ENCODE measurements around the gene WDR33.

The WDR33 gene

GRCh38 chr2:127661949-127662510 lies 148.9 kb downstream of the WDR33 start:
- in situ Hi-C loops (cut with HindIII; ENCODE audit: low pct_unique_long_range_greater_than_20kb, low sequenced_read_pairs), result no loop called here
- no peak for TF ChIP-seq JUND (IDR thresholded peaks at IDR 0.05; ENCODE audit: low read depth)
- DNase-seq (ENCODE audit: low read depth in 1 of 2, low spot score in 1 of 2), result no peak

DNA sequence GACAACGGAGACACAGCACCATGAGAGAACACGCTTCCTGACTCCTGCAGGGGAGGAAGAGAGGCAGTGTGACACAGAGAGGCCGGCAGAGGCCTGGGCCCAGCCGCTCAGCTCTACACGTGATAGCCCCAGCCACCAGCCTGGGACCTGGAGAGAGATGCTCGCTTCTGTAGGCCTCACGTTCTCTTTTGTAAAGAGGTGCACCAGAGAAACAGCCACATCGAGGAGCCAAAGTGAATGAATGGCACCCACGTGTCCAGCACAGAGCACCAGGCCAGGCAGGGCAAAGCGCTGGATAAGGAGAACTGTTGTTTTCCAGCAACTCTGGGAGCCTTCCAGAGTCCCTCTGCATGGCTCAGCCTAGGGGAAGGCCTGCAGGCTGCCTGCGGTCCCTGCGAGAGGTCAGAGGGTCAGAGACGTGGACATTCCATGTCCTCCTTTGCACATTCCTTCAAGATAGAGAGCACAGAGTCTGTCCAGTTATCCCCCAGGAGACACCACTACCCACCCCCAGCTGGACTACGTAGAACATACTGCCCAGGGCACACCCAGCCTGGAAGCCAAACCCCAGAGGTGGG lies 149.8 kb downstream of the WDR33 start:
- no peak for DNase-seq (ENCODE audit: low read depth in 1 of 2, low spot score in 1 of 2)

DNA sequence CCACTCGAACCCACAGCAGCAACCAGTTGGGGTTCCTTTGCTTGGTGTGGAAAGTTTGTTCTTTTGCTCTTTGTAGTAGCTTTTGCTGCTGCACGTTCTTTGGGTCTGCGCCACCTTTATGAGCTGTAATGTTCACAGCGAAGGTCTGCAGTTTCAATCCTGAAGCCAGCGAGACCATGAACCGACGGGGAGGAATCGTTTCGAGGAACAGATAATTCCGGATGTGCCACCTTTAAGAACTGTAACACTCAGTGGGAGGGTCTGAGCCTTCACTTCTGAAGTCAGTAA lies 150.7 kb downstream of the WDR33 start:
- no peak for TF ChIP-seq JUND (IDR thresholded peaks at IDR 0.05; ENCODE audit: low read depth)
- DNase-seq (ENCODE audit: low read depth in 1 of 2, low spot score in 1 of 2), result no peak
- in situ Hi-C loops (cut with HindIII; ENCODE audit: low pct_unique_long_range_greater_than_20kb, low sequenced_read_pairs), result no loop called here

More for the DNA sequence above, 149.8 kb downstream of the WDR33 start:
- no peak for TF ChIP-seq JUND (IDR thresholded peaks at IDR 0.05; ENCODE audit: low read depth)
- in situ Hi-C loops (cut with HindIII; ENCODE audit: low pct_unique_long_range_greater_than_20kb, low sequenced_read_pairs), result no loop called here

DNA sequence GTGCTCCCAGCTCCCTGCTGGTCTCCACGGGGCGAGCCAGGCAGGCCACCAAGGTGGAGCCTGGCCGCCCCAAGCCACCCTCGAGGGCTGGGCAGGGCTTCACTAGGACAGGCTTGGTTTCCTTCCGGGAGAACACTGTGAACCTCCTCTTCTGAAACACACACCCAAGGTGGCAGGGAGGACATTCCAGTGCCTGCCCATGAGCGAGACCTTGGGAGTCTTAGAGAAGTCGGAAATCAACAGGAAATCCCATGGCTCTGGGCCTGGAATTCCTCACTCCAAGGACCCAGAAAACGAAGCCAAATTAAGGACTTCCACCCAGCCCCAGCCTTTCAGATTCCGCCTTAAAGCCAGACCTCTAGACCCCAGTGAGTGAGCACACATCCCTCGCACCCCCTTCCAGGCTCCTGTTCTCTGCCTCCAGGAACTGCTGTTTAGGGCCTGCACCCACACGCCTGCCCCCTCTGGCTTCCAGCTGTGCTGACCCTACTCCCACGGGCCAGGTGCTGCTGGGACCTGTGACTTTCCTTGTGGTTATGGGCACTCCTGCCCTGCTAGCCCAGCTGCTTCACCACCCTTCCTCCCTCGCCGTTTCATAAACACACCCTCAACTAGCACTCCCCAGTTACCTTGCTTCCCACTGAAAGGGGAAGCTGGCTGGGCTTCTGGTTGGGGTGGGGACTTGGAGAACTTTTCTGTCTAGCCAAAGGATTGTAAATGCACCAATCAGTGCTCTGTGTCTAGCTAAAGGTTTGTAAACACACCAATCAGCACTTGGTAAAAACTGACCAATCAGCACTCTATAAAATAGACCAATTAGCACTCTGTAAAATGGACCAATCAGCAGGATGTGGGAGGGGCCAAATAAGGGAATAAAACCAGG lies 151.3 kb downstream of the WDR33 start:
- in situ Hi-C loops (cut with HindIII; ENCODE audit: low pct_unique_long_range_greater_than_20kb, low sequenced_read_pairs), result no loop called here
- no peak for TF ChIP-seq JUND (IDR thresholded peaks at IDR 0.05; ENCODE audit: low read depth)
- DNase-seq (ENCODE audit: low read depth in 1 of 2, low spot score in 1 of 2), result no peak

GRCh38 chr2:127658641-127659407 lies 152.1 kb downstream of the WDR33 start:
- in situ Hi-C loops (cut with HindIII; ENCODE audit: low pct_unique_long_range_greater_than_20kb, low sequenced_read_pairs), result no loop called here
- no peak for DNase-seq (ENCODE audit: low read depth in 1 of 2, low spot score in 1 of 2)
- TF ChIP-seq JUND (IDR thresholded peaks at IDR 0.05; ENCODE audit: low read depth), result no peak

GRCh38 chr2:127658146-127658545 lies 152.8 kb downstream of the WDR33 start:
- no peak for TF ChIP-seq JUND (IDR thresholded peaks at IDR 0.05; ENCODE audit: low read depth)
- in situ Hi-C loops (cut with HindIII; ENCODE audit: low pct_unique_long_range_greater_than_20kb, low sequenced_read_pairs), result no loop called here
- DNase-seq (ENCODE audit: low read depth in 1 of 2, low spot score in 1 of 2), result no peak

- in situ Hi-C loops (cut with HindIII; ENCODE audit: low pct_unique_long_range_greater_than_20kb, low sequenced_read_pairs), result no loop called here
- TF ChIP-seq JUND (IDR thresholded peaks at IDR 0.05; ENCODE audit: low read depth), result no peak
- no peak for DNase-seq (ENCODE audit: low read depth in 1 of 2, low spot score in 1 of 2)
These were observed 153.8 kb downstream of the WDR33 start for GRCh38 chr2:127657232-127657595.

DNA sequence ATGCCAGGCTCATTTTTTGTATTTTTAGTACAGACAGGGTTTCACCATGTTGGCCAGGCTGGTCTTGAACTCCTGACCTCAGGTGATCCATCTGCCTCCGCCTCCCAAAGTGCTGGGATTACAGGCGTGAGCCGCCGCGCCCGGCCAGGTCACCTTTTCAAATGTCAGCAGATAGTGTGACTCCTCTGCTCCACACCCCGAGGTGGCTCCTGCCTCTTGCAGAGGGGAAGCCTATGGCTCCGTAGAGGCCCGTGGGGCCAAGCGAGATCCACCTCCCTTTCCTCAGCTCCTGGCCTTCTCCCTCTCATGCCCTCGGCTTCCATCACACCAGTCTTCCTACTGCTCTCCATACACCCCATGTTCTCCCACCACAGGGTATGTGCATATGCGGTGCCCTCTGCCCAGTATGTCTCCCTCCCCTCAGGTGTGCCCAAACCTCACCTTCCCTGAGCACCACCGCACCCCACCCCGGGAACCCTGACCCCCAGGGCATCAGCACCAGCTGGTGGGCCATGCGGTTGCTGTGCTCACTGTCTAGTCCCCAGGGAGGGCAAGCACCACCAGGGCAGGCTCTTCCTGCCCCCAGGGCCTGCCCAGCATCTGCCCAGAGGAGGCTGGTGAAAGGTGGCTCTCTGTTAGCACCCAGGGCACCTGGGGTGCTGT lies 154.3 kb downstream of the WDR33 start:
- DNase-seq (ENCODE audit: low read depth in 1 of 2, low spot score in 1 of 2), result no peak
- in situ Hi-C loops (cut with HindIII; ENCODE audit: low pct_unique_long_range_greater_than_20kb, low sequenced_read_pairs), result no loop called here
- TF ChIP-seq JUND (IDR thresholded peaks at IDR 0.05; ENCODE audit: low read depth), result no peak

DNA sequence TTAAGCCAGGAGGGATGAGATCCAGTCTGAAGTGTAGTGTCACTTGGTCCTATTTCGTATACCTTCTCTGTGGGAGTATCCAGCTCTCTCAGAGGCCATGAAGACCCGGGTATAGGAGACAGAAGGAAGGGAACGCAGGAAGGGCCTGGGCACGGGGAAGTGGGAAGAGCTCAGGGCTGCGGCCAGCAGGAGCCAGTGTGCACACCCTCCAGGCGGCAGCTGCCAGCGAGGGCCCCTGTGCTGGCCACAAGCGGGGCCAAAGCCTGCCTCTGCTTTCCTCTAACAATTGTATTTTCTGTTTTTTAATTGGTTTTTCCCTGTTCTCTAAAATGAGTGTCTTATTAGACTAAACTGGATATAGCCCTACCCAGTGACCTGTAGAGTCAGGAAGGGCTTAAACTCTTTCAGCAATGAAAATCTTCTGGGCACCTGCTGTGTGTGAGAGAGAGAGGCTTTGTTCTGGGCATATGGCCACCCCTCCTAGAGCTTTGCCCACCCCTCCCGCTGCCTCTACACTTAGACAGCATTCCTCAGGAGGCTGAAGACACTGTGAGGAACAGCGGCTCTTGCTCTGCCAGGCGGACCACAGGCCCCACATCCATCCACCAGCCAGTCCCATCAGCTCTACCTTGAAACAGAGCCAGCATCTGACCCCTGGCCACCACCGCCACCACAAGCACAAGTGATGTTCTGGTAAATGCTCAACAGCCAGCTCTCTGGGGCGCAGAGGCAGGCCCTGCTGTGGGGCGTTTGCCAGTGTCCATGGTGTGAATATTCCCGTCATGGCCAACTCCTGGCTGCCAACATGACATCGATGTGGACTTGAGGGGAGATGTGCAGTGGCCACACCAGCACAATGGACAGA lies 155.5 kb downstream of the WDR33 start:
- no peak for DNase-seq (ENCODE audit: low read depth in 1 of 2, low spot score in 1 of 2)
- in situ Hi-C loops (cut with HindIII; ENCODE audit: low pct_unique_long_range_greater_than_20kb, low sequenced_read_pairs), result no loop called here
- no peak for TF ChIP-seq JUND (IDR thresholded peaks at IDR 0.05; ENCODE audit: low read depth)

GRCh38 chr2:127654838-127655175 lies 156.2 kb downstream of the WDR33 start:
- in situ Hi-C loops (cut with HindIII; ENCODE audit: low pct_unique_long_range_greater_than_20kb, low sequenced_read_pairs), result no loop called here
- TF ChIP-seq JUND (IDR thresholded peaks at IDR 0.05; ENCODE audit: low read depth), result no peak
- no peak for DNase-seq (ENCODE audit: low read depth in 1 of 2, low spot score in 1 of 2)

DNA sequence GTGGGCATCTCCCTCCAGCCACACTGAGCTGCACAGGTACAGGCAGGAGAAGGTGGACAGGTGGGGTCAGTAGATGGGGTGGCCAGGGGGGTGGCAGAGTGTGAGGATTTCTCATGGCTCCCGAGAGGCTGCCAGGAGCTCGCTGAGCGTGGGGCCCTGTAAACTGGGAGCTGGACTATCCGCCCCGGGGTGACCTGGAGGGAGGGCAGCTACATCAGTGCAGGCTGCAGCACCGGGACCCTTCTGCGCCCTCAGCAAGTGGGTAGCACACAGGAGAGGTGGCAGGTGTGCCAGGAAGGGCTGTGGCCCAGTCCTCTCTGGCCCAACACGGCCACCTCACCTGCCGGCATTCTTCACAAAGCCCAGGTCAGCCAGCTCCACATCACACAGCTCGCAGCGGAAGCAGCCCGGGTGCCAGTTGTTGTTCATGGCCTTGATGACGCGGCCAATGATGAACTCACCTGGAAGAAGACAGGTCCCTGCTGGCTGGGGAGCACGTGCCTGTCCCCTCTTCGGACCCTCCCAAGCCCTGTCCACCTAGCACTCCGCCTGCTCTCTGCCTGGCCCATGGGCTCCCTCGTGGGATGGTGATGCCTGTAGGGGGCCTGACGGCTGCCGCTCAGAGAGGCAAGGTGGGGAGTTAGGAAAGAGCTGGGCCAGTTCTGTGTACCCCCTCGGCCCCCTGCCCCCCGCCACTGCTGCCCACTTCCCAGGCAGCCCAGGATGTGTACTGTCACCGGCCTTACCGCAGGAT lies 156.7 kb downstream of the WDR33 start:
- no peak for TF ChIP-seq JUND (IDR thresholded peaks at IDR 0.05; ENCODE audit: low read depth)
- in situ Hi-C loops (cut with HindIII; ENCODE audit: low pct_unique_long_range_greater_than_20kb, low sequenced_read_pairs), result no loop called here
- no peak for DNase-seq (ENCODE audit: low read depth in 1 of 2, low spot score in 1 of 2)
